Suppressor macrophage (primary cell): ENCODE data around the gene CTNNA3.

Experiments
- DNase-seq, 4 experiments: peaks; one replicate each; pipeline ENCODE4 v3.0.0-alpha.2; 2020 to 2022

CTNNA3 gene

DNA sequence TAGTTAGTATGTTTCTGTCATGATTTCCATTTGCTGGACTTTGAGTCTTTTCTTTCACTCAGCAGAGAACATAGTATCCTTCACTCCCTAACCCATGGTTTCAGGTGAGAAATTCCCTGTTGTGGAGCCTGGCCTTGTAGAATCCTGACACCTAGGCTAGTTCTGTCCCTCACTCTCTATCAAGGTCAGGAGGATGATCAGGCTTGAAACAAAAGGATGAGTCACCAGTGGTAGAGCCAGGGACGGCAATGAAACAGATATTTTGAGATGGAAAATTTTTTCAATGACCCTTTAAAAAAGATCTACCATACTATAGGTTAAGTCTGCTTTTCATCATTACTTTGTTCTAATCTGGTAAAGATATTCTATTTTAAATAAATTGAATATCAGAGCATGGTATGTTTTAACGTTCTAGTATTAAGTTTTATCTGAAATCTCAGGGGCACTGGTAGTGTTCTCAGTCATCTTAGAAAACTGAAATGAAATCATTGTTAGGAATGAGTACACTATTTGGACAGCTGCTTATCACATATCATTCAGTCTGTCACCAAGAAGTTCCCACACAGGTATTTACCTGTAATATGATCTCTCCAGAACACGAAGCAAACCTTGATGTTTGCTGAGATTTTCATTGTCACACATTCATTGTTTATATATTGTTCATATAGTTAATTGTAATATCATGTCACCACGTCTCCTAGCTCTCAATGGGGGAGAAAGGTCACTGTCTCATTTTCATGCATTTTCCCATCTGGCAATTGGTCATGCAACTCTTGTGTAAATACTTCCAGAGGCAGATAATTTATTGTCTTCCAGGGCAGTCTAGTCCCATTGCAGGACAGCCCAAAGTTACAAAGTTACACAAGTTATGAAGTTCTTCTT, 1070.0 kb downstream of the CTNNA3 start:
- DNase-seq, result no peak

DNA sequence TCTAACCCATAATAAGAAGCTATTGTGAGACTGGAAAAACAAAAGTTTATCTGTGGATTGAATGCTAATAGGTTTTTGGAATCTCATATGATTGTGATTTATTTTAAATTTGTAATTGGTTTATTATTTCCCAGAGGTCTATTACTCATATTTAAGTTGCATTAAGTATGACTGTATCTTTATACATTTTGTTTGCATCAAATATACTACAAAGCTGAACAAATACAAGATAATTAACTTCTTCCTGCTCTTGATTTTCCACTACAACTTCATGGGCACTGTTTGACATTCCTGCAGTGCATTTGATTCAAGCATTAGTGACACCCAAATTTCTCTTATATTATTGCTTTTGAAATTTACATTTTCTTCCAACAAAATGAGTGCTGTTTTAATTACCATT, 1073.9 kb downstream of the CTNNA3 start:
- no peak for DNase-seq

DNA sequence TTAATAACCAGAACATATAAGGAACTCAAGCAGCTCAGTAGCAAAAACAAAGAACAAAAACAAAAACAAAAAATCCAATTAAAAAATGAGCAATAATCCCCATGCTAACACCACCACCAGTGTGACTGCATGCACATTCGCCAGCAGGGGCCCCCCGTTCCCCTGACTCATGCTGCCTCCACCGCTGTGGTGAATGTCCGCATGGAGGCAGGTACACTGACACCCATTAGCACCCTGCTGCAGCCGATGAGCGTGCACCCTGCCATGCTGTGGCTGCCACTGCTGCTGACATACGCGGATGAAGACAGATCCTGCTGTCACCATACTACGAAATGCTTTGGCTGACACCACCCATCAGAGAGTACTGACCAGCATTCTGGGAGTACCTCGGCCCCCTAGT, 1091.8 kb downstream of the CTNNA3 start:
- DNase-seq, result no peak

DNA sequence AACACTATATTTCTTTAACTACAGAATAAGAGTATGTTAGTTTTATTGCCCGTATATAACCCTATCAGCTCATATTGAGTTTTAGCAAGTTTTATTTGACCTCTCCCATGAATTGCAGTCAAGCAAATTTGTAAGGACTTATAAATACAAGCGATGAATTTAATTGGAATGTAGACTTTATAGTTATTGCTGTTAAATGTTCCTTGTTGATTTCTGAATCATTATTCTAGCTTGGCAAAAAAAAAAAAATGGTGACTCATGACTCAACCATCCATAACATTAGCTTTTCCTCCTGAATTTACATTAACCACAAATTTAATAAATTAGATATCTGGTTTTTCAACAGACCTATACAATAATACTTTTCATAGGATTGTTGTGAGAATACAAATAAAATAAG, 1104.1 kb downstream of the CTNNA3 start:
- no peak for DNase-seq

DNA sequence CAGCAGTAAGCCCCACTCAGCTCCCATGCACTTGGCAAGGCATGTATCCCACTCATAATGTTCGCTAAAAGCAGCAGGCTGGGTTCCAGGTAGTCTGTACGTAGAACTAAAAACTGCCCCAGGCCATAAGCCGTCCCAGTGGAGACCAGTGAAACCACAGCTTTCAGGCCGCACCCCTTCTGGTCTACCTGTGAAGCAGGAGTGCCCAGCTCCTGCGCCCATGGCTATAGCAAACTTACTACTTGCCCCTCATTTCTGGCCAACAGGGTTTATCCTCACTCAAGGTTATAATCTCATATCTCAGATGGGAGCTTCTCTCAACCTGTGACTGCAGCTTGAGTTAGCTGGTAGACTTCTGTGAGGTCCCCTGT, 1108.3 kb downstream of the CTNNA3 start:
- no peak for DNase-seq

DNA sequence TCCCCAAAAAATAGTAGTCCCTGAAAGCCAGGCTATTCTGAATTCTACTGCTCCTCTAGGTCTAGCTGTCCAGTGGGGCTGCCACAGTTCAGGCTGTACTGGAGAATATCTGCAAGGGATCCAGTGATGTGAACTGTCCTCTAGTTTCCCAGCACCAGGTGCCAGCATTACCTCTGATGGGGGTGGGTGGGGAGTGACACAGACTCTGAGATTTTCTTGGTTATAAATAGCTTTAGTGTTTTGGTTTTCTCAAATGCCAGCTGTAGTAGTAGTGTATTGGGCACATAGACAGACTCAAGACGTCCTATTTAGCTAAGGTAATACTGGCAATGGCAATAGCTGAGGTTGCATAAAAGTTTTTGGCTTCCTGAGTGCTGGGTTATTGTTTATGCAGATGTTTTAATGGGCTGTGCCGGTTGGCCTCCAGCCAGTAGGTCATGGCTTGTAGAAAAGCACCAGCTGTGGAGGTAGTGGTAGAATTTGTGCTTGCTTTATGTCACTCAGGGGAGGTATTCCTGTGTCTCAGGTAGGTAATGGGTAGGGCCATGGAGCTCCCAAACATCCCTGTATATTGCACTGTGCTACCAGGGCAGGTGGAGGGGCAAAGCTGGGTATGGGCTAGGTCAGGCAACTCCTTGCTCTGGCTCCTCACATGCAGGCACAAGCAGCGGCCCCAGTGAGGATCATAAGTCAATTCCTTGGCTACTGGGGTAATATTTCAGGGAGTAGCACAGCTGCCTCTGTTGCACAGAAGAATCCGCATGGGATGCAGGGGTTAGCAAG, 1108.9 kb downstream of the CTNNA3 start:
- no peak for DNase-seq

DNA sequence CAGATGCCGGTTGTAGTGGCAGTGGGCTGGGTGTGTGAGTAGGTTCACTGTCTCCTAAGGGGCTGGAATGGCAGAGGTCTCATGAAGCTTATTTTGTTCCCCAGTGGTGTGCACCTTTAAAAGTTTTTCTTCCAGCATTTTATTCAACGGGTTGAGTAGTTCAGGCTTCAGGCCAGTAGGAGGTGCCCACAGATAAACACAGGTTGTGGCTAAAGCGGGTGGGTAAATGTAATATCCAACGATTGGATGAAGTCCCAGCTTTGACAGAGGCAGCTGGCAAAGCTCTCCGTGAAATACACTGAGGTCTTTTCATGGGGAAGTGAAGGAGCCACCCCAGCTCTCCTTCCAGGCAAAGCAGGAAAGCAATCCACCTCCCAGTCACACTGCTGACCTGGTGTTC, 1109.9 kb downstream of the CTNNA3 start:
- DNase-seq, result no peak

DNA sequence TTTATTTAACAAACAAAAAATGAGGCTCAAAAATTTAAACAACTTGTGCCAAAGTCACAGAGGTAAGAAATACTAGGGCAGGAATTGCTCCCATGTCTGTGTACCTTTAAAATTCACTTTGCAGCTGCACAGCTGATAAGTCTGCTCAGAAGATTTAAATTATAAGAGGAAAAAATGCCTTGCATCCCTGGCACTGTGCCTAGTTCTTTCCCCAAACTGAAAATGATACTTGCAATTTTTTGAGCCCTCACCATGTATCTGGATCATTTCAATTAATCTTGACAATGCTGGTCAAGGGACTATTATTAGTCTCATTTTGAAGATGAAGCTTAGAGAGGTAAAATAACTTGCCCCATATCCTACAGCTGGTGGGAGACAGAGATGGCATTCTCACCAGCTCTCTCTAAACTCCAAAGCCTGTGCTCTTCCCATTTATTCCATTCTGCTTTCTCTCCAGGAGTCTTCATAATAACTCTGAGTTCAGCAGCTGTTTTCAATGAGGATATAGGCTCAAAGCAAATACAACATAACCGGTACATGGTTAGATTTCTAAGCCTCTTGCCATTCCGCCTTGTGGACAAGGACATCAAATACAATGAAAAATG, 1120.6 kb downstream of the CTNNA3 start:
- DNase-seq, result no peak

DNA sequence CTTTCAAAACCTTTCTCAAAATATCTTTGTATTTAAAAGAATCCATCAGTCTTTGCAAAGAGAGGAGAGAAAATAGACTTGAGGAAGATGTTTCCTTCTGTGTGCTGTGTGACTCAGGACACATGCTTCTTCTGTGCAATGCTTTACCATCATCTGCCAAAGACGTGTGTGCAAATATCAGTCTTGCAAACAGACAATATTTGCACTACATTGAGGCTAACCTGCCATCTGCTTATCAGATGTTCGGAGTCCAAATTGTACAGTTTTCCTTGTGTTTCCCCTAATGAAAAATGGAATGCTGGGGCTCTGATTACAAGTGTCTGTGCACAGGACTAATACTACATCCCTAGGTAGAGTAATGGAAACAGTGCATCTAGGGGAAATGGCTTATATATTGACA, 1123.3 kb downstream of the CTNNA3 start:
- DNase-seq, result no peak

DNA sequence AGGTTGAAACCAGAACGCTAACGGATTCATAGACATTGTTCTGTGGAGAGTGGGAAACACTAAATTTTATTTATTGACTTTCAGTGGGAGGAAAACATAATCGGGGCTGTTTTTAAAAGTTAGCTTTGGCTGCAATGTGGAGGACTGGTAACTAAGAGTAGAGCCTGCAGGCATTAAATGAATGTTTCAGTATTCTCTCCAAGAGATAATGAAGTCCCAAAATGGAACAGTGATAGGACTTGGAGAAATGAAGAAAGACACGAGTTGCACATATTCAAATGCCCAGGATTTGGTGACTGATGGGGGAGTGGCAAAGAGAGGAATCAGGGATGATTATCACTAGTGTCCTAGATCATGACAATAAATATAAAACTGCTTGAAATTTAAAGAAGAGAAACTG, 1130.0 kb downstream of the CTNNA3 start:
- no peak for DNase-seq

DNA sequence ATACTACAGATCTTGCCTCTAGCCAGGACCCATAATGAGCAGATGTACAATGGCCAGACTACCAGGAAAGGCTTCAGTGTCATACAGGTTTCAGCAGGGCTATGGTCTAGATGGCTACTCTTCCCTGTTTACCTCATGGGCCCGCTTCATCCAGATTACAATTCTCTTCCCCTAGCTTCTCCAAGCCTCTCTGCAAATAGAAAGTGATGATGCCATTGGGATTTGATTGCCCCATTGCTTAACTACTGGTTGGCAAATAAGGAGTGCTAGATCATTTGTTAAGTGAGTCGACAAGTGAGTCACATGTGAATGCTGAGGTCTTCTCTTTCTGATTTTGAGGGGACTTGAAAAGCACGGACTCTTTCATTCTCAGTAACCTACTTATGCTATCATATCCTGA, 1131.7 kb downstream of the CTNNA3 start:
- no peak for DNase-seq

DNA sequence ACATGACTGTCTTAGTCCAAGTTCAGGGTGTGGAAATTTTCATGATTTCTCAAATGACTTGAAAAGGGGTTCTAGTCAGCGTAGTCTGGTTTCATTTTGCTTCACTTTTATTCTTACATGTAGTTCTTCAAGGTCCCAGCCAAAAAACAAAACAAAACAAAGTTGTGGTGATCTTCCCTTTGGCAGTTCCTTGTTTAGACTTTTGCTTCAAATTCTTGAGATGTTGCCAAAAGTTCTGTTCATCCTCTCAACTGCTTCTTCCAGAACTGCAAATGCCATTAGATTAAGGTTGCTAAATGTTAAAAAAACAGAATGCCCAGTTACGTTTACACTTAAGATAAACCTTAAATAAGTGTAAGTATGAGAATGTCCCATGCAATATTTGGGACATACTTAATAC, 1140.9 kb downstream of the CTNNA3 start:
- no peak for DNase-seq

DNA sequence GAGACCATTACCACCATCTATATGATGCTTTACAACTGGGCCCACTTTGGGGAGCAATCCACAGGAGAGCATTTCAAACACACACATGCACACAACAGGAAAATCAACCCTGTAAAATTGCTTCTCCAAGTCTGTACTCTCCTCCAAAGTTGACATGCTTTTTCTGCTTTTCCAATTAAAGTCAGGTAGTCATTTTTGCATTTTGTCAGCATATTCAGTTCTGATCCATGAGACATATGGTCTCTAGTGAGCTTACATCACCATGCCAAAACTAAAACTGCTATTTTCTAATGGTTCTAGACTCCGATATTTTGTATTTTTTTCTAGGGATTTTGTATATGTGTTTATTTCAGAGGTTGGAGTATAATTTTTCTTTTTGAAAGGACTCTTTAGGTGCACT, 1143.7 kb downstream of the CTNNA3 start:
- no peak for DNase-seq

DNA sequence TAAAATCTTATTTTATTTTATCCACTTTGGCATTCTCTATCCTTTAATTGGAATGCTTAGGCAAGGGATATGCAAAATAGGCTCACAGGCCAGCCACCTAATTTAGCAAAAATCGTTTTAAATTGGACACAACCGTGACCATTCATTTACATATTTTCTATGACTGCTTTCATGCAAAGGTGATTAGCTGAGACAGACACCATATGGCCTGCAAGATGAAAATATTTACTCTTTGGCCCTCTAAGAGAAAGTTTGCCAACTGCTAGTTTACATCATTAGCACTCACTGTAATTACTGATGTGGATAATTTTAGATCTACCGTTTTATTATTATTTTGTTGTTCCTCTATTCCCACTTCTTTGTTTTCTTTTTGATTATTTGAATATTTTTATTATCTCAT, 1145.6 kb downstream of the CTNNA3 start:
- DNase-seq, result no peak

DNA sequence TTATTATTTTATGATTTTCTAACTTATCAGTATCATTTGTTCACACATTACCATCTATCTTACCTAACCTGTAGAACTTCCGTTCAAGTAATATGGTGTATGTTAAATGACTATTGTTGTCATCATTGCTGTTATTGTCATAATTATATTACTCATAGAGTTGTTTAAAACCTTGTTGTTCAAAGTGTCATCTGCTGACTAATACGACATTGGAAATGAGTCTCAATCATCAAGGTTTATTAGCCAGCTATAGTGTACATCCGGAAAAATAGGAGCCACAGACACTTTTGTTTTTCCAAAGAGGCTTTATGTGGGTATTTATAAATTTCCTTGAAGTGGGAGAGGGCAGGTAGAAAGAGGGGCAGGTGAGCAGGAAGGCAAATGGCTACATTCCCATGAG, 1157.1 kb downstream of the CTNNA3 start:
- no peak for DNase-seq

DNA sequence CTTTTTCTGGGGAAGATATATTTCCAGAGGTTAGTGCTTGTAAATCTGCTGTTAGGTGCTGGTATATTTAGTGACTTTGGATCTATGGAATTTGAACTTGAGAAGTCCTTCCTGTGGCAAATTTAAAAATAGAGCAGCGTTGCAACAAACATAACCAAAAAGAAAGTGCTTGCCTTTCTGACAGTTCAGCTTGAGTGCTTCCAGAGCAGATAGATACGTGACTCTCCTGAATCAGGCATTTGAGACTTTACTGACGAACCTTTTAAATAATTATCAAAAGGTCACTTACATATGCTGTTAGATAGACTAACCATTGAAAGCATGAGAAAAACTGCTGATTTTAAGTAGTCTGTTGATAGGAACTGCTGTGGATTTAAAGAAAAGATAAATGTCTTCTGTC, 1157.6 kb downstream of the CTNNA3 start:
- DNase-seq, result no peak

DNA sequence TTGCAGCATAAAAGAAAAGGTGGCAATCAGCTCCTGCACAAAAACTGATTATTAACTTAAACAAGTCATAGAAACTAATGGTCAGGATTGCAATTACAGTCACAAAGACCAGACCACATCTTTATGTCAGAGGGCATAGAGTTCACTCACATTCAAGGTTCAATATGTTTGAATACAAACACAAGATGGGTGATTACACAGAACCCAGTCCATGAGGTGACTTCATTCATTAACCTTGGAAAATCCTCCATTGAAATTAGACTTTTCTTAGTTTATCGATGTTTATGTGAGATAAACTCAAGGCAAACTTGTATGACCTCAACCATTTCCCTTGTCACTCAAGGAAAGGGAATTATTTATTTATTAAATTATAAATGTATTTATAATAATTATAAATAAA, 1158.8 kb downstream of the CTNNA3 start:
- no peak for DNase-seq

DNA sequence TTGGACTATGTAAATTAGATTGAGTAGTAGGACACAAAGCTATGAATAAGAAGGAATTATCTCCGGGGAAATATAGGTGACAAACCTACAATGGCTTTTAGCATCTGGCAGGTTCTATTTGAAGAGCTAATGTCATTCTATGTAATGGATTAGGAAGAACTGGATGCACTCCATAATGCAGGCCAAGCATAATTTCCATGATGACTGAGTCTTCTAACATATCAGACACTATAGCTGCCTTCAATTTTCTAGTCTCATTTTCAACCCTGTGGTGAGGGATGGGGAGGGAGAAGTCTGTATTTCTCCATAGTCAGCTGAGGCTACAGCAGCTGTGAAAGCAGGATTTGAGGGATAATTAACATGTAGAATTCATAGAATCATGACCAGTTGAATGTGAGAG, 1160.6 kb downstream of the CTNNA3 start:
- no peak for DNase-seq

DNA sequence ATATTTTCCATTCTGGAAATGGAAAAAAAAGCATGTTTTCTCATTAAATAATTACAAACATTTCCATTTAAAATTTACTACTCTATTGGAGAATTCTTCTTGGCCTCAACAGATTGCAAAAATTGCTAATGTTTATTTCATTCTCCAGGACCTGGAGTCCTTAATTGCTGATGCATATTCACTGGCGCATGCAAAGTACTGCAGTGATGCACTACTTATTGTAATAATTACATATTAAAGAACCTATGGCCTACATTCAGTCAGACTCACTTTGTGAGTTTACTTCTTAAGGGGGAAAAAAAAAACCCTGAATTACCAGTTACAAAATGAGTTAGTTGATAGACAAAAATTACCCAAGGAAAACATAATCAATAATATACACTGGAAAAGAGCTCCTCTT, 1161.1 kb downstream of the CTNNA3 start:
- no peak for DNase-seq

DNA sequence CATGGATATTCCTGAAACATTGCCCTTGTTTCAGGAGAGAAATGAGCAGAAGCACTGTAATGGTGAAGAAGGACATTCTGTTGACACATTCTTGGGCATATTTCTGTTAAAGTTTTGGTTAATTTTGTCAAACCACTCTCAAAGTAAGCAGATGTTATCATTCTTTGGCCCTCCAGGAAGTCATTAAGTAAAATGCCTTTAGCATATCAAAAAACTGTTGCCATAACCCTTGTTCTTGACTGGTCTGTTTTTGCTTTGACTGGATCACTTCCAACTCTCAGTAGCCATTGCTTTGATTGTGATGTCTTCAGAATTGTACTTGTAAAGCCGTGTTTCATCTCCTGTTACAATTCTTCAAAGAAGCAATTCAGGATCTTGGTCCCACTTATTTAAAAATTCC, 1174.5 kb downstream of the CTNNA3 start:
- no peak for DNase-seq

DNA sequence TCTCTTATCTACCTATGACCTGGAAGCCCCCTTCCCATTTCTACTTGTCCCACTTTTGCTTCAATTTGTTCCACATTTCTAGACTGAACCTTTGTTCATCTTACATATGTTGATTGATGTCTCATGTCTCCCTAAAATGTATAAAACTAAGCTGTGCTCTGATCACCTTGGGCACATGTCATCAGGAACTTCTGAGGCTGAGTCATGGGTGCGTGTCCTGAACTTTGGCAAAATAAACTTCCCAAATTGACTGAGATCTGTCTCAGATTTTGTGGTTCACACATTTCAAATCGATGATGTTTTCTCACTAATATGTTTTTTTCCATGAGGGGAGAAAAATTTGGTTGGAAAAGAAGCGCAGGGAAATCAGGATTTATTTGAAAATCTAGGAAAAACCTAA, 1176.4 kb downstream of the CTNNA3 start:
- no peak for DNase-seq

DNA sequence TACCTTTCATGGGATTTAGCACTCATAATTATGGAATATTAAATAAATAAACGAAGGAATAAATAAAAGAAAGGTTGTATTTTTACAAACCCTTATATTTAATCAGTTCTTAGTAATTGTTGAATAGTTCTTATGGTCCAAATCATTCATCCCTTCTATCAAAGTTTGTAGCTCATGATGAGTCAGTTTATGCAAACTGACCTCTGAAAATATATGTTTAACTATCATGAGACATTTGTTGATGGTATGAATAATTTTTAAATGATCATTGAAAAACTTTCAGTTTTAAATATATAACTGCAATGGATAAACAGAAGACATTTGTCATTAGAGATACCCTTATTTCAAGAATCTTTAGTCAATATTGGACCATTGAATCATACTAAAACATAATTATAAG, 1181.3 kb downstream of the CTNNA3 start:
- DNase-seq, result no peak

DNA sequence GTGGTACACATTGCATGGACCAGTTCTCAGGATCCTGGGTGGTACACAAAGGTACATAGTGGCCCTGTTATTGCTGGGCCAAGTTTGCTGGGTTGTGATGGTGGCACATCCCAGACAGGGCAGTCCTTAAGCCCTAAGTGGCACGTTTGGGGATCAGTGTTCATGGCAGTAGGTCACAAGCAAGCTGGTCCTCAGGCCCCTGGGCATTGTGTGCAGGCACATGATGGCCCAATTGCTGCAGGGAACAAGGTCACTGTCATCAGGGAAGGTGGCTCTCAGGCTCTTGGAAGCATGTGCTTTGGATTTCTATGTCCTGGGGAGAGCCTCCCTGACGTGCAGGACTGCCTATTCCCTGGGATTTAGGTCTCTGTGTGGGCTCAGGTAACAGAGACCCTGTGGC, 1182.5 kb downstream of the CTNNA3 start:
- DNase-seq, result no peak
